Measurements from ENCODE around the gene IQGAP2.

DNA sequence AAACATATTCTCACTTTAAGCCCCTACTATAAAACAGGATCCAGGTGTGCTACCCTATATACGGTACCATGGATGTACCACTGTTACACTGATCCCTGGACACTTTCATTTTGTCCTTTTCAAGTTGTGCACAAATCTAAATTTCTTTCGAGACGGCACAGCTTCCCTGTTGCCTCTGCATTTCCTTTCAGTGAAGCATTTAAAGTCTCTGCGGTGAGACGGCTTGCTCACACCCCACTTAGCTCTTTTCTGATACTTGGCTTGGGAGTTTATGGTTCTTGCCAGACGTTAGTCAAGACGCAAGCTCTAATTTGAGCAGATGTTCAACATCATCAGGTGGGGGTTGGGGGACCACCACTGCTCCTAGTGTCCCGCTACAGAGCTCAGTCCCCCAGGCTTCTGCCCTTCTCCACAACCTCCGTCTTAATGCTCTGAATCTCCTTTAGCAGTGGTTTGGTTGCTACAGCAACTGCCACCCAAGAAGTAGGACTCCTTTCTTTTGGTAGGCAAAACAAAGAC, 204.3 kb downstream of the IQGAP2 start:
- TF ChIP-seq ZNF24 (tag by site-specific recombination; IDR thresholded peaks at IDR 0.05), result no peak
- TF ChIP-seq, protein P1, sequence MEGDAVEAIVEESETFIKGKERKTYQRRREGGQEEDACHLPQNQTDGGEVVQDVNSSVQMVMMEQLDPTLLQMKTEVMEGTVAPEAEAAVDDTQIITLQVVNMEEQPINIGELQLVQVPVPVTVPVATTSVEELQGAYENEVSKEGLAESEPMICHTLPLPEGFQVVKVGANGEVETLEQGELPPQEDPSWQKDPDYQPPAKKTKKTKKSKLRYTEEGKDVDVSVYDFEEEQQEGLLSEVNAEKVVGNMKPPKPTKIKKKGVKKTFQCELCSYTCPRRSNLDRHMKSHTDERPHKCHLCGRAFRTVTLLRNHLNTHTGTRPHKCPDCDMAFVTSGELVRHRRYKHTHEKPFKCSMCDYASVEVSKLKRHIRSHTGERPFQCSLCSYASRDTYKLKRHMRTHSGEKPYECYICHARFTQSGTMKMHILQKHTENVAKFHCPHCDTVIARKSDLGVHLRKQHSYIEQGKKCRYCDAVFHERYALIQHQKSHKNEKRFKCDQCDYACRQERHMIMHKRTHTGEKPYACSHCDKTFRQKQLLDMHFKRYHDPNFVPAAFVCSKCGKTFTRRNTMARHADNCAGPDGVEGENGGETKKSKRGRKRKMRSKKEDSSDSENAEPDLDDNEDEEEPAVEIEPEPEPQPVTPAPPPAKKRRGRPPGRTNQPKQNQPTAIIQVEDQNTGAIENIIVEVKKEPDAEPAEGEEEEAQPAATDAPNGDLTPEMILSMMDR (tag by site-specific recombination; IDR thresholded peaks at IDR 0.05), result no peak
- no peak for TF ChIP-seq ZNF10 (tag by site-specific recombination; IDR thresholded peaks at IDR 0.05)
- TF ChIP-seq, protein P2, sequence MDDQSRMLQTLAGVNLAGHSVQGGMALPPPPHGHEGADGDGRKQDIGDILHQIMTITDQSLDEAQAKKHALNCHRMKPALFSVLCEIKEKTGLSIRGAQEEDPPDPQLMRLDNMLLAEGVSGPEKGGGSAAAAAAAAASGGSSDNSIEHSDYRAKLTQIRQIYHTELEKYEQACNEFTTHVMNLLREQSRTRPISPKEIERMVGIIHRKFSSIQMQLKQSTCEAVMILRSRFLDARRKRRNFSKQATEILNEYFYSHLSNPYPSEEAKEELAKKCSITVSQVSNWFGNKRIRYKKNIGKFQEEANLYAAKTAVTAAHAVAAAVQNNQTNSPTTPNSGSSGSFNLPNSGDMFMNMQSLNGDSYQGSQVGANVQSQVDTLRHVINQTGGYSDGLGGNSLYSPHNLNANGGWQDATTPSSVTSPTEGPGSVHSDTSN (CRISPR knock-in tag; IDR thresholded peaks at IDR 0.05), result no peak
- no peak for TF ChIP-seq ZNF621 (tag by site-specific recombination; IDR thresholded peaks at IDR 0.05)
- no peak for TF ChIP-seq ZNF837 (tag by site-specific recombination; IDR thresholded peaks at IDR 0.05)
- no peak for TF ChIP-seq ZNF670 (tag by site-specific recombination; IDR thresholded peaks at IDR 0.05; ENCODE audit: low read depth)
- TF ChIP-seq ZNF521 (tag by site-specific recombination; IDR thresholded peaks at IDR 0.05), result no peak
- TF ChIP-seq TCF7L2 (IDR thresholded peaks at IDR 0.05; ENCODE audit: borderline replicate concordance, low read depth, low read length), result no peak
- TF ChIP-seq ZNF121 (tag by site-specific recombination; IDR thresholded peaks at IDR 0.05), result no peak

All from HEK293 (cell line).